Measurements from ENCODE around the gene CDCA7L.

CDCA7L gene, protein sequence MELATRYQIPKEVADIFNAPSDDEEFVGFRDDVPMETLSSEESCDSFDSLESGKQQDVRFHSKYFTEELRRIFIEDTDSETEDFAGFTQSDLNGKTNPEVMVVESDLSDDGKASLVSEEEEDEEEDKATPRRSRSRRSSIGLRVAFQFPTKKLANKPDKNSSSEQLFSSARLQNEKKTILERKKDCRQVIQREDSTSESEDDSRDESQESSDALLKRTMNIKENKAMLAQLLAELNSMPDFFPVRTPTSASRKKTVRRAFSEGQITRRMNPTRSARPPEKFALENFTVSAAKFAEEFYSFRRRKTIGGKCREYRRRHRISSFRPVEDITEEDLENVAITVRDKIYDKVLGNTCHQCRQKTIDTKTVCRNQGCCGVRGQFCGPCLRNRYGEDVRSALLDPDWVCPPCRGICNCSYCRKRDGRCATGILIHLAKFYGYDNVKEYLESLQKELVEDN

DNA sequence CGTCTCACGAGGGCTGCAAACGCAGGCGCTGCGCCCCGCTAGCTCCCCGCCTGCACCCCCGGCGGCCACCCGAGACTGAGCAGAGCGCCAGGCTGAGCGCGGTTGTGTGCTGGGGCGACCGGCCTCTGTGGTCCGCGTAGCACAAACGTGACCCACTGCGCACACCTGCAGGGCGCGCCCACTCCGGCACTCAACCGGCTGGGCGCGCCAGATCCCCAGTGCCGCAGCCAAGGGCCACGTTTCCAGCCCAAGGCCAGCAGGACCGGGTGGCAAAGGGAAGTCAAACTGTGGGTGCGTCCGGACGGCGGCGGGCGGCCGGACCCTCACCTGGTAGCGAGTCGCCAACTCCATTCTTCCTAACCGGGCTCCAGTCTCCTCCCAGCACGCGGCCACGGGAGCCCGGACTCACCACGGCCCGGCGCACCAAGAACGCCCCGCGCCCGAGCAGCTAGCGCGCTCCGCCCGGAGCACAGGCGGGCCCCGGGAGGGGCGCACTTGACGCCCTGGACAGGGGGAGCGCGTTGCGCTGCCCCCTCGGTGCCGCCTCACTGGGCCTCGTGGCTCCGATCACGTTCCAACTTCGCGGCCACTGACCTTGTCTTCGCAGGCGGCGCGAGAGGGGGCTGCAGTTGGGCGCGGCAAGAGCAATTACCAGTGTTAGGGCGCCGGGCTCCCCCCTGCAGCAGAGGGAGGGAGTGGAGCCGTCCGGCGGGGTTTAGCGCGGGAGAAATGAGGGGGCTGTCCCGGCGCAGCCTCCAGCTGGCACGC is at the start of gene CDCA7L:
CDCA7L (minus strand) TSS at position 446 of the 768 bp plus-strand sequence; CDS start at position 351, 95 bp downstream.
- DNase-seq, result peak; percentile 91

DNA sequence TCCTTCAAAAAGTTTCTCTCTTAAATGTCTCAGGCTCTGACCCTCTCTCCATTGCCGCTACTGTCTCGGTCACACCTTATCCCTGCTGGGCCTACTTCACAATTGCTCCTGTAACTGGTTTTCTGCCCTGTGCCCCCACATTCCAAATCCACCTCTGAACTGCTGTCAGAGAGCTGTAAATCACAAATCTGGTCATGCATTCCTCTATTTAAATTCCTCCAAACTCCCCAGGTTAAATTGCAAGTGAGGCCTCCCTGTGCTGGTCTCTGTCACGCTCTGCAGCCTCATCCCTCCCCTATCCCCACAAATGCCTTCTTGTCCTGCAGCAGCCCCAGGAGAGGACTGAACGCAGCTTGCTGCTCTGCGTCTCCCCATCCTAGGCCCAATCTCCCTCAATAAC is 40.4 kb upstream of the CDCA7L start:
- no peak for DNase-seq

DNA sequence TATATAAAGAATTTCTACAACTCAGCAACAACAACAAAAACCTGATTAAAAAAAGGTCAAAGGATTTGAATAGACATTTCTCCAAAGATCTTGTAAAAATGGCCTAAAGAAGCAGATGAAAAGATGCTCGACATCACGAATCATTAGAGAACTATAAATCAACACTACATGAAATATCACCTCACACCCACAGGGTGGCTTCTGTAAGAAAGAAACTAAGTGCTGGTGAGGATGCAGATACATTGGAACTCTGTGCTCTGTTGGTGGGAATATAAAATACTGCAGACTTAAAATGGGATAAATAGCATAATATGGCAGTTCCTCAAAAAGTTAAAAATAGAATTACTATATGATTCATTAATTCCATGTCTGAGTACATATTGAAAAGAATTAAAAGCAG is 38.3 kb upstream of the CDCA7L start:
- no peak for DNase-seq

DNA sequence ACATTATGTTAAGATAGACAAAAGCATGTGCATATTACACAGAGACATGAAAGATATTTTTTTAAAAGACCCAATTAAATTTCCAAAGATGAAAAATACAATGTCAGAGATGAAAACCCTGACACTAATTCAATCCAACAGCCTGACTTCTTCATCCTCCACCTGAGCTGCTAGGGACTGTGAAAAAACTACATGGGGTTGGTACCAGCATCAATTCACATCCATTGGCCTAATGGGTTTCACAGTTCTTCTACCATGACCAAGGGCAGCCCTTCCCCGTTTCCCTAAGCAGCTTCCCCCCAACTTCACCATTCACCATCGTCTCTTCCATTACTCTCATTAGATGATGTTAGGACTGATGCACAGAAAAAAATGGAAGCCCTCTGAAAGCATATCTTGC is 37.4 kb upstream of the CDCA7L start:
- no peak for DNase-seq

DNA sequence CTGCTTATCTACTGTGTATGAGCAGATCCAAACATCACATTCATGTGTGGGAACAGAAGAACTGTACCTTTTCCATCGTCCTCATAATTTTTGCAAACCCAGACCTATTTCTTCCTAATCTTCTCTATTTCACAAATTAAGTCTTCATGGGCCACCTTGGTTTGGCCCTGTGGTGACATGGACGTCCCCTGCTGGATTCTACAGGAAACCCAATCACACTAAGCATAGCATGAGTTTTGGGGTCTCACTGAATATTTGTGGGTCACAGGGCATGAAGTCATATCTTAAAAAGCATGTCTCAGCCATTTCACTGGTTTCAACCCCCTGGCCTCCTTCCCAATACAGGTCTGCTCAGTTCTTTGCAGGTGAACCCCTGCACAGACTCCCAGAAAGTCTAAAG is 35.8 kb upstream of the CDCA7L start:
- no peak for DNase-seq

DNA sequence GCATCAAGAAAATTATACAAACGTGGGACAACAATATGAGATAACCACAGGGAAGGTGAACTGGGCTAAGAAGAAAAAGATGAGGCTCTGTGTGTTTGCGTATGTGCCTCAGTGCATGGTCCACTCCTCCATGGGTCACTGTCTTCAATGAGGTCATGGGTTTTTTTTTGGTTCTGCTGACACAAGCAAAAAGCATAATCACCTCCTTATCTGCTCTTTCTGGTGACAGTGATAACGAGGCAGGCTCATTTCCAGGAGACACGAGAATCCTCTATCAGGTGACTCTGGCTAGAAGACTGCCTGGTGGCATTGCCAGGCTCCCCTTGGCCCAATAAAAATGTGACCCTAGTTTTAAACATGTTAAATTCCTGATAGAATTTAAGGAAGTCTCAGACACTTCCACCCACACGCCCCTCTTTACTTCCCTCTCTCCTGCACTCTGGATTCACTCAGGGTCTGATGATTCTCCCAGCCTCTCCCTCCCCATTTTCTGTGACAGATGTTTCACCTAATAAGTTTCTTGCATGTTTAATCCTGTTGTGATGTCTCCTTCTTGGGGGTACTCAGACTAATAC is 35.3 kb upstream of the CDCA7L start:
- no peak for DNase-seq

DNA sequence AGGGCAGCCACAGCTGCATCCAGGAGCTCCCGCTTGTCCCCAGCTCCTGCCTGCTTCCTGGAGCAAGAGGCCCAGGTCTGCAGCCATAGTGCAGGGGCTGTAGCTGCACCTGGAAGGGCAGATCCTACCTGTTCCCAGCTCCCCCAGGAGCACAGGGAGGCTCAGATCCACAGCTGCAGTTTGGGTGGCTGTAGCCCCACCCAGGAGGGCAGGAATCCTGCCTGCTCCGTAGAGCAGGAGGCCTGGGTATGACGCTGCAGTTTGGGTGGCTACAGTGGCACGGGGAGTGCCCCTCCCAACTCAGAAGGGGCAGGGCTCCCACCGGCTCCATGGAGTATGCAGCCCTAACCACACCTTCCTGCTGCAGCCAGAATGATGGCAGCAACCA is 26.7 kb upstream of the CDCA7L start:
- DNase-seq, result no peak

DNA sequence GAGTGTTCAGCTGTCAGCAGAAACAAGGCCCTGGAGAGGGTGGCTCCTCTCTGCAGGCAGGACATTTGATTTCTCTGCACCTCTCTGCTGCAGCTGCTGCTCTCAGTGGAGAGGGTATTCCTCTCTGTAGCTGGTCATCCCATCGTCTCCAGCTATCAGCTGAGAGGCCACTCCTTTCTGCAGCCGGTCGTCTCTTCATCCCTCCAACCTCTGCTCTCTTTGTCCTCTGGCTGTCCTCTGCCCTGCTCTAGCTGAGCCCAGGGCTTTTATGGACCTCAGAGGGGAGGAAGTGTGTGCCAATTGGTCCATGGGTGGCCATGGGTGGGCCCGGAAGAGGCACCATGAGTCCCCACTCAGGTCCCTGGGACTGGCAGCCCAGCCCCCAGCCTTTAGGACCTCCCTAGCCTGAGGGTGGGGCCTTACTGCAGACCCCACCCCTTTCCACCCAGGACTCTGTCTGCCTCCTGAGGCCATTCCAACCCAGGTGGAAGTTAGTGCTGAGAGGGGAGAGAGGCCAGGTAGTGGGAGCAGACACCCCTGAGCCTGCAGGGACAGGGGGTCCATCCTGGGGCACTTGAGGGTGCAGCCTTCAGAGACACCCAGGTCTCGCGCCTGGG is 26.2 kb upstream of the CDCA7L start:
- DNase-seq, result no peak

DNA sequence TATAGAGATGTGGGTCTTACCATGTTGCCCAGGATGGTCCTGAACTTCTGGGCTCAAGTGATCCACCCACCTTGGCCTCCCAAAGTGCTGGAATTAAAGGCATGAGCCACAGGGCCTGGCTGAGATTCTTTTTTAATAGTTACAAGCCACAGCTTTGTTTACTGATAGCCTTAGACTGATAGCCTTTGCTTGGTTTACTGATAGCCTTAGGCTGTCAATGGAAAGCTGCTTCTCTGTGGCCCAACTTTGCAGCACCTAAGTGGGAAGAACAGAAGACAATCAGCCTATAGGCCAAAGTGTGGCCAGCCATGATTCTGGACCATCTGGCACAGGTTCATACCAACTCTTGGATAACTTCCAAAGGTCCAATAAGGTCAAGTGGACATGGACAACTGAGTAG is 24.1 kb upstream of the CDCA7L start:
- DNase-seq, result no peak

DNA sequence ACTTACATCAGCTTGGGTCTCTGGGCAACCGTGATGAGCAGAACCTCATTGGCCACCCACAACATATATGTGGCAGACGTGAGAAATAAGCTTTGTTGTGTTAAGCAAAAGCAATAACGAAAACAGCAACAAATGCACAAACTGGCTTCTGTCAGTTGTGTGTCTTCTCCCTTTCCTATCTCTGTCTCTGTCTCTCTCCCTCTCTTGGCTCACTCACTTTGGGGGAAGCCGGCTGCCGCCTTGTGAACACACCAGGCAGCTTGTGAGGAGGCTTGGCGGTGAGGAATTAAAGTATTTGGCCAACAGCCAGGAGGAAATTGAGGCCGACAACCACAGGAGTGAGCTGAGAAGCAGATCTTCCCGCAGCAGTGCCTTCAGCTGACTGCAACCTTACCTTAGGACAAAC is 21.9 kb upstream of the CDCA7L start:
- DNase-seq, result peak; percentile 59

DNA sequence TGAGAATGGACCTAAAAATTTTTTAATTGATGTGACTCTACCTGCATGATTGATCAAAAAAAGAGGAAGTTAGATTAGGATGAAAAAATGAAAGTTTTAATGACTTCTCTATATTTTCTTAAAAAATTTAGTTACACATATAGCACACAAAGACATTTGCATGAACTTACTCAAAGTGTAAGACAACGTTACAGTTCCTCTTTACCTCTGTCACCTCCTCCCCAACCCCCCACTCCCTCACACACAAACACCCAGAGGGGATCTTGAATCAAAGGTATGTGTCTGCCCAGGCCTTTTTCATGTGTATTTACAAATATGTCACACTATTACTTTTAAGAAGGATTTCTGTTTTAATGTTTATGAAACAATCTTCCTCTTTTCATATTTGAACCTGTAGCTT is 20.6 kb upstream of the CDCA7L start:
- DNase-seq, result no peak

DNA sequence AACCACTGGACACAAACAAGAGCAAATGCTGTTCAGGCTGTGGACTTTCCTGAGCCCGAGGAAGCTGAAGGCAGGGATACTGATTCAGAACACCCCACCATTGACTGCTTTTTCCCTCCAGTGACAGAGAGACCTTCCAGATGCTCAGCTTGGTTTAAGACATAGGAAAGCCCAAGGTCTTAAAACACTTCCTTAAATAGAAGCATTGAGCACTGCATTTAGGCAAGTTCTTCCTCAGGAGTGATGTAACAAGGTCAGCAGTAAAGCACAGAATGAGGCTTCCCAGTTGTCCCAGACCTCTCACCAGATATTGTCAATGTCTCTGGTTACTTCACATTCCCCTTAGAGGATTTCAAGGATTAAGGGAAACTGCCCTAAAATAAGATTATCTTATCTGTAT is 19.6 kb upstream of the CDCA7L start:
- DNase-seq, result no peak

DNA sequence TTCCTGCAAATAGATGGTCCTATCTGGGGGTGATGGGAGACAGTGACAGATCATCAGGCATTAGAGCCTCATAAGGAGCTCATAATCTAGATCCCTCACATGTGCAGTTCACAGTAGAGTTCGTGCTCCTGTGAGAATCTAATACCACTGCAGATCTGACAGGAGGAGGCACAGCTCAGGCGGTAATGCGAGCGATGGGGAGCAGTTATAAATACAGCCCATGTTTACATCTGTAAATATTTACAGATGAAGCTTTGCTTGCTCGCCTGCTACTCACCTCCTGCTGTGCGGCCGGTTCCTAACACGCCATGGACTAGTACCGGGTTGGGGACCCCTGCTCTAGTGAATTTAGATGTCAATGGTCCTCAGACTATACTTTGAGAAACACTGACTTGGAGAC is 17.0 kb upstream of the CDCA7L start:
- DNase-seq, result no peak

DNA sequence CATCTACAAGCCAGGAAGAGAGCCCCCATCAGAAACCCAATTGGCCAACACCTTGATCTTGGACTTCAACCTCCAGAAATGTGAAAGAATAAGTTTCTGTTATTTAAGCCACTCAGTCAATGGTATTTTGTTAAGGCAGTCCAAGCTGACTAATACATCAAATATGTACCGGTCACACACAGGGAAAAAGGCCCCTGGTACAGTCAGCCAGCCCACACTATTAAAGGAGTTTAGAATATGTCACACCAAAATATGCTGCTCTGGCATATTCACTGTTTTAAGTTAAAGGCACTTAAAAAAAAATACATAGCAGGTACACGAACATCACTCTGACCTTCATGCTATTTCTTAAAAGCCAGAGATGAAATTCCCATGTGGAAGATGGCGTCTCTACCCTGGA is 15.2 kb upstream of the CDCA7L start:
- no peak for DNase-seq

DNA sequence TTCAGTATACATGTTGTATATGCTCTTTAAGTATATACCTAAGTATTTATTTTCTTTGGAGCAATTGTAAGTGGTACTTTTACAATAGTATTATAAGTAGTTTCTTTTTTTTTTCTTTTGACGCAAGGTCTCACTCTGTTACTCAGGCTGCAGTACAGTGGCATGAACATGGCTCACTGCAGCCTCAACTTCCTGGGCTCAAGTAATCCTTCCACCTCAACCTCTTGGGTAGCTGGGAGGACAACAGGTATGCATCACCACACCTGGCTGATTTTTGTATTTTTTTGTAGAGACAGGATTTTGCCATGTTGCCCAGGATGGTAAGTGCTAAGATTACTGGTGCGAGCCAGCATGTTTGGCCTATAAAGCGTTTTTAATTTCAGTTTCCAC is 13.7 kb upstream of the CDCA7L start:
- no peak for DNase-seq

DNA sequence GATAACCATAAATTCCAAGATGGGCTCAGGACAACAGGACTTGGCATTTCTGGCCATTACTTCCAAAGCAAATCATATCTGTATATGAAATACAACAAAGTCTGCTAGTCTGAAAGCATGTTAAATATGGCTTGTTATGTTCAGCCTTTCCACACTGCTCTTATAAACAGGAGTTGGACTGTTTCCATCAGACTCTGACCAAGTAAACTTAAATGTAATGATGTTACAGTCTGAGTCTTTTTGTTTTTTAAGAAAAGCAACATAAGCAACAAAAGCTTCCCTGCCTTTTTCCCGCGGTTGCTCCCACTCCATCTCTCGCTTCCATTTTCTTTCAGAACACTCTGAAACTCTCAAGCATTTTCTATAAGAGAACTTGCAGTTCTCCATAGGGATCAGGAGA is 8.1 kb upstream of the CDCA7L start:
- DNase-seq, result no peak

DNA sequence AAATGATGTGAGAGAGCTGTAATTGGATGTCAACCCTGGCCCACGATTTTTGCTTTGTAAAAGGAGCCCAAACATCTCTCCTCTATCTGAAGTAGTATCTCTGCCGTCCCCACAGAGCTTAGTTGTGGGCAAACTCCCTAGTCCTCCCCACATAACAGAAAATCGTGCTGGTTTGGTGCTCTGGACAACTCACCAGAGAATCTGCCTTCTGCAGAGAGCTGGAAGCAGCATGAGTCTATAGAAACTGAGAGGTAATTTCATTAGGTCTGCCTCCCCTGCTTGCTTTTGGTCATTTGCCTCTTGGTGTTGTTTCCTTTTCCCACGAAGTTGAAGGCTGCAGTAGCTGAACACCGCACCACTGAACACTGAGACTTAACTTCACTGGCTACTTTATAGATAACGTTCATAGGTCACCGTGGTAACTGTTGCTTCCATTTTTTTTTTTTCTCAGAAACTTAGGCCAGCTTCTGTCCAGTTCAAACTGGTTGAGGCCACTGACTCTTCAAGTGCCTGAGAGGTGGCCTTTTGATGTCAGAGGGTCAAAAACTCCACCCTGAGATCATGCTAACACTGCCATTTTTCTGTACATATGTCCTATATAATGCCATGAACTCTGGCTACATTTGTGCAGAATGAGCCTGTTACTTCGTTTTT is 3.3 kb upstream of the CDCA7L start:
- no peak for DNase-seq

DNA sequence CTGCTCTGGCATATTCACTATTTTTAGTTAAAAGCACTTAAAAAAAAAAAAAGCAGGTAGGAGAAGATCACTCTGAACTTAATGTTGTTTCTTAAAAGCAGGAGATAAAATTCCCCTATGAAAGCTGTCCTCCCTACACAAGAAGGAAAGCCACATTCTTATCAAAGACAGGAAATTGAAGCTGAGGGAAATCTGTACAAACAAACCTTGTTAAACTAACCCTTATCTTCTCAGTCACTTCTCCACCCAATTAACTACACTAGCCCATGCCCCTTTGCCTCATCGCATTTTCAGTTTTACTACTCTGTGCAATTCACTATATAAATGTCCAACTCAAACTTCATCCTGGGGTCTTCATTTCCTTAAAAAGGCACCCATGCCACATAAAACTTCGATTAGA is 2.7 kb upstream of the CDCA7L start:
- no peak for DNase-seq

DNA sequence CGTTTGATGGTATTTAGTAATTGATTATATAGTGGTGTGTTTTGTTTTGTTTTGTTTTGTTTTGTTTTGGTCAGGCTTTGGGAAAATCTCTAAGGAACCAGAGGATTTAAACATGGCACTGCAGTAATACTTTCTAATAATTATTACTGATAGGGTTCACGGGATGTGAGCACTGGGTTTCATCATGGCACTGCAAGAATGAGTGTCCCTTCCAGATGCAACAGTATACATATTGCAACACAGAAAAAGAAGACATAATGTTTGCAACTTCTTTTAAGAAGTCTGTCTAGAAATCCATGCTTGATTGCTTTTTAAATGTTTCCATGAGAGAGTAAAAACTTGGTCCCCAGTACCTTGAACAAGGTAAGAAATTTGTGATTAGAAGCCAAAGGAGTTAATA is 2.2 kb upstream of the CDCA7L start:
- DNase-seq, result no peak

DNA sequence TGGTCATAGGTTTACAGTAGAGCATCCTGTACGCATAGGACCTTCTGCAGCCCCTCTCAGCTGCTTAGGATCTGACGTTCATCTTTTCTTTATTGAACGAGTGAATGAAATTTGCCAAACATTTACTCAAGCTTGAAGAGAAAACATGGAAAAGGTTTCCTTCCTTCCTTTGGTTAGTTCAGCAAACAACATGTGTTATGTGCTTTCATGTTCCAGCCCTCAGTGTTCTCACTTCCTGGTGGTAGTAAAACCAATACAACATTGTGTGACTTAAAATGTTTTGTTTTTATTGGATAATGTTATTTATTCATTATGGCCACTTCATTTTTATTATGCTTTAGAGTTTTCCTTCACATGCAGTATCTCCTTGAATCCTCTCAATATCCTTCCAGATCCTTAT is 1.4 kb upstream of the CDCA7L start:
- DNase-seq, result no peak

DNA sequence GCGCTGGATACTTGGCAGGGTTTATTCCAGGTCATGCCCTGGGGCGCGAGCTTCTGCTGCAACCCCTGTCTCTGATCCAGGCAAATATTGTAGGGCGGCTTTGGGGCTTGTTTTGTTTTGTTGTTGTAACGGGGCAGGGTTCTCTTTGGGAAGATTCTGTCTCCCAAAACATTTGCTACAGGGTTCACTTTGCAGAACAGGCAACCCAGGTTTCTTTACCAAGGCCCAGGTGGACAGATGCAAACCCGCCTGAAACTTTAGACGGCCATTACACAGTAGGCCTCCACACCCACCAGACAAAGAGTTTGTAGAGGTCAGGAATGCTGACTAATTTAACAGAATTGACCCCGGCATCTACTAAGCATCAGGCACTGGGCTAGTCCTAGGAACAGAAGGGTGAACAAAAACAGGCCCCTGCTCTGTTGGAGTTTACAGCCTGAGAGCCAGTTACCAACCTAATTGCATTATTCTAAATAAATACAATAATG is 567 bp upstream of the CDCA7L start:
- no peak for DNase-seq

DNA sequence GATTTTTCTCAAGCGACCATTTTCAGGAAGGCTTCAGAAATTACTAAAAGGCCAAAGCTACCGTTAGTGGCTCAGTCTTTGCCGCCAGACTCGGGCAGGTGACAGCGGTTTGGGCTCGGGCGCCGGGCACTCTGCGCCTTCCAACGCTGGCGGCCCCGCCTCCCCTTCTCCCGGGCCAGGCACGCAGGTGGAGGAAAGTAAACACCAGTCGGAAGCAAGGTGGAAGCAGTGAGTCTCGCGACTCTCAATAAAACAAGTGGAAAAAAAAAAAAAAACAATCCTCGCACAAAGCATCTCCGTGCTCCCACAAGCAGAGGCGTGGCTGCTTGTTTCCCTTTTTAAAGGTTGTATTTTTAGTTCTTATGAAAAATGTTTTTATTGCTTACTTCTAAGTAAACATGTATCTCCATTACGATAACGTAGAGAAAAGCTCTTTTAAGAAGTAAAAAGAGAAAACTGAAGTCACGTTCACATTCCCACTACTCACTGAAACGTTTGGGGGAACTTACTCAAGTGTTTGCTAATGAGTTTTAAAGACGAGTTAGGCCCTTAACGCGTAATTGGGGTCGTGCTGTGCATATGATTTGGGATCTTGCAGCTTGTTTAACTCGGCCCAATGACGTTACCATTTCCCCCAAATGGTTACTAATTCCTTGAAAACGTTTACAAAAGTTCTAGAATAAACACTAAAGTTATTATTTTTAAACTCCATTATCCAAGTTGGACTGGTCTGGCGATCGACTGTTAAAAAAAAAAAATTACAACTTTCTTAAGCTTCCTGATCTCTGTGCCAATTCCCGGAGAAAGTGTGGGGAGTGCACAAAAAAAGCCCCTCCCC is 864 bp downstream of the CDCA7L start:
- DNase-seq, result peak; percentile 72

All from activated CD8-positive, alpha-beta memory T cell treated with anti-CD3 and anti-CD28 coated beads for 24 hours (primary cell).